GM23338 (cell line): ENCODE measurements around the gene EFEMP1. TPM values are rescaled to one million over a fixed set of nuclear protein-coding genes. Genes with fewer than 3 reads are reported as not detected.

Experiments
- ATAC-seq: fragments of 200-7000 bp; cut with Tn5 transposase; 3 replicates; pipeline ENCODE4 v1.9.1; 2020
- DNase-seq: peaks from one replicate; pipeline ENCODE4 v3.0.0-alpha.2; 2015; ENCODE audit warnings: low spot score
- H2AFZ ChIP-seq: fragments of 200-600 bp; sonication (generic); 2 replicates; pipeline ENCODE4 v1.8.0; 2016; ENCODE audit warnings: antibody characterized with exemption, mild to moderate bottlenecking, moderate library complexity
- H3F3A ChIP-seq: fragments of 200-600 bp; sonication (generic); replicated peaks from 2 replicates; pipeline ENCODE4 v1.8.0; 2017; ENCODE audit warnings: antibody characterized with exemption, mixed run types, low read depth
- H3K27ac ChIP-seq: fragments of 200-600 bp; sonication (generic); 2 replicates; pipeline ENCODE4 v1.6.1; 2016; ENCODE audit warnings: low read depth
- H3K27me3 ChIP-seq: fragments of 200-600 bp; sonication (generic); 2 replicates; pipeline ENCODE4 v1.8.0; 2016; ENCODE audit warnings: mild to moderate bottlenecking, mixed run types, moderate library complexity; ENCODE audit not compliant: insufficient read depth
- H3K36me3 ChIP-seq: fragments of 200-600 bp; sonication (generic); 2 replicates; pipeline ENCODE4 v1.8.0; 2016; ENCODE audit warnings: mild to moderate bottlenecking; ENCODE audit not compliant: insufficient read depth
- H3K4me1 ChIP-seq: fragments of 200-600 bp; sonication (generic); 2 replicates; pipeline ENCODE4 v1.8.0; 2016; ENCODE audit warnings: mild to moderate bottlenecking, moderate library complexity; ENCODE audit not compliant: insufficient read depth
- H3K4me2 ChIP-seq: fragments of 200-600 bp; sonication (generic); 2 replicates; pipeline ENCODE4 v1.7.1; 2017; ENCODE audit warnings: mixed run types
- H3K4me3 ChIP-seq: fragments of 200-600 bp; sonication (generic); 2 replicates; pipeline ENCODE4 v1.6.1; 2016; ENCODE audit warnings: mixed run types
- H3K79me2 ChIP-seq: fragments of 200-600 bp; sonication (generic); replicated peaks from 2 replicates; pipeline ENCODE4 v1.8.0; 2017; ENCODE audit warnings: mild to moderate bottlenecking; ENCODE audit not compliant: insufficient read depth
- H3K9me2 ChIP-seq: fragments of 200-600 bp; sonication (generic); 2 replicates; pipeline ENCODE4 v1.8.0; 2017; ENCODE audit not compliant: insufficient read depth
- H4K20me1 ChIP-seq: fragments of 200-600 bp; sonication (generic); replicated peaks from 2 replicates; pipeline ENCODE4 v1.8.0; 2017; ENCODE audit warnings: mild to moderate bottlenecking; ENCODE audit not compliant: insufficient read depth
- H3K27ac Mint-ChIP-seq: 2 replicates; pipeline ENCODE4 v1.8.0; 2020; ENCODE audit warnings: inconsistent platforms, mild to moderate bottlenecking, moderate library complexity, mixed read lengths
- H3K27me3 Mint-ChIP-seq: 3 replicates; pipeline ENCODE4 v1.8.0; 2022; ENCODE audit warnings: low read depth, mild to moderate bottlenecking, moderate library complexity, mixed read lengths, inconsistent platforms; ENCODE audit not compliant: insufficient read depth, poor library complexity
- H3K36me3 Mint-ChIP-seq: 3 replicates; pipeline ENCODE4 v1.8.0; 2021; ENCODE audit warnings: low read depth, mild to moderate bottlenecking, inconsistent platforms, moderate library complexity, mixed read lengths
- H3K4me1 Mint-ChIP-seq: 3 replicates; pipeline ENCODE4 v1.8.0; 2020; ENCODE audit warnings: mild to moderate bottlenecking, inconsistent platforms, mixed read lengths
- H3K4me3 Mint-ChIP-seq: 3 replicates; pipeline ENCODE4 v1.8.0; 2021; ENCODE audit warnings: moderate library complexity, mild to moderate bottlenecking, inconsistent platforms, mixed read lengths
- H3K9me3 Mint-ChIP-seq: 3 replicates; pipeline ENCODE4 v1.8.0; 2020; ENCODE audit warnings: moderate library complexity, mild to moderate bottlenecking, inconsistent platforms, mixed read lengths
- CREB1 ChIP-seq: fragments of 250-450 bp; sonication (Bioruptor Pico); IDR thresholded peaks from 2 replicates; pipeline ENCODE4 v1.5.0; 2020; ENCODE audit warnings: low read depth, mild to moderate bottlenecking, moderate library complexity
- EZH2 ChIP-seq: fragments of 200-600 bp; sonication (generic); IDR thresholded peaks from one replicate; pipeline ENCODE4 v1.8.0; 2017; ENCODE audit warnings: antibody characterized with exemption, mild to moderate bottlenecking, low read depth; ENCODE audit not compliant: unreplicated experiment
- EZH2phosphoT487 ChIP-seq: fragments of 200-600 bp; sonication (generic); IDR thresholded peaks from one replicate; pipeline ENCODE4 v1.8.1; 2018; ENCODE audit warnings: antibody characterized with exemption; ENCODE audit not compliant: unreplicated experiment
- JUNB ChIP-seq: IDR thresholded peaks from one replicate; pipeline ENCODE4 v1.6.1; 2016; ENCODE audit warnings: antibody characterized with exemption; ENCODE audit not compliant: unreplicated experiment
- NANOG ChIP-seq: IDR thresholded peaks from 2 replicates; pipeline ENCODE4 v1.6.1; 2016; ENCODE audit warnings: antibody characterized with exemption, borderline replicate concordance
- POLR2AphosphoS5 ChIP-seq: IDR thresholded peaks from 2 replicates; pipeline ENCODE4 v1.6.1; 2016; ENCODE audit warnings: antibody characterized with exemption, low read depth
- STAT1 ChIP-seq: IDR thresholded peaks from one replicate; pipeline ENCODE4 v1.6.1; 2016; ENCODE audit warnings: antibody characterized with exemption; ENCODE audit not compliant: unreplicated experiment
- ZNF114 ChIP-seq: fragments of 250-450 bp; sonication (Bioruptor Pico); IDR thresholded peaks from 2 replicates; pipeline ENCODE4 v1.5.0; 2020; ENCODE audit warnings: mild to moderate bottlenecking, moderate library complexity
- ZNF331 ChIP-seq: fragments of 250-450 bp; sonication (Bioruptor Pico); IDR thresholded peaks from 2 replicates; pipeline ENCODE4 v1.5.0; 2020; ENCODE audit warnings: low read depth, mild to moderate bottlenecking, moderate library complexity
- polyA plus RNA-seq: library from polyadenylated mRNA; unstranded; fragments of >200 nt; fragmentation: Nextera tagmentation; extraction: Ambion mirVana; gene quantifications from 2 replicates; pipeline ENCODE4 v1.2.1, GENCODE V29; 2016
- total RNA-seq: library from RNA; depleted of rRNA; stranded (reverse); fragments of >200 nt; shearing (Covaris generic); gene quantifications from 2 replicates; pipeline ENCODE4 v1.2.3, GENCODE V29; 2014
- TF ChIP-seq, protein P1 (sequence below), 2 experiments: fragments of 200-600 bp in 1 of 2; sonication (generic) in 1 of 2; conservative IDR thresholded peaks; 2 replicates each; pipeline versions ENCODE4 v1.5.1 to v1.6.1; 2016 to 2017; ENCODE audit warnings: antibody characterized with exemption in 2 of 2, low read depth in 2 of 2, mild to moderate bottlenecking in 2 of 2, moderate library complexity in 1 of 2
- TF ChIP-seq, protein P2 (sequence below): IDR thresholded peaks from 2 replicates; pipeline ENCODE4 v1.6.1; 2016; ENCODE audit warnings: antibody characterized with exemption
- TF ChIP-seq, protein P3 (sequence below): IDR thresholded peaks from one replicate; pipeline ENCODE4 v1.6.1; 2018; ENCODE audit warnings: antibody characterized with exemption; ENCODE audit not compliant: unreplicated experiment

EFEMP1 gene
- total and polyA plus RNA-seq, 2 experiments from 2014 or later: 12.6 to 22.5 TPM

DNA sequence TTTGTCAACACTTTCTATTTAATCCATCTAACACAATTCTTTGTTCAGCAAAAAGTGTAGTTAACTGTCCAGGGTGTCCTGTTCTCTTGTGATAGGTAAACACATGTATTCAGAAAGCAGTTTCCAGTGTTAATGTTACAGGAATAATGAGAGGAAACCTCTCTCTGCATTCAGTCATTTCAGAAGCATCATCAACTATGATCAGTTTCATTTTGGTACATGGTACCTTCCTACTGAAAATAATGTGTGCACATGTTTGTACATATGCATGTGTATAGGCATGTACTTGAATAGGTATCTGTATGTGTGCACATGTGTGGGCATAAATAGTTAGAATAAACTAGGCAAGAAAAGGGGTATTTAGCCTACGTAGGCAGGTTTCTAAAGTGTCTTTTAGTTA is 16.6 kb downstream of the EFEMP1 start (continued):
- TF ChIP-seq, protein P1, sequence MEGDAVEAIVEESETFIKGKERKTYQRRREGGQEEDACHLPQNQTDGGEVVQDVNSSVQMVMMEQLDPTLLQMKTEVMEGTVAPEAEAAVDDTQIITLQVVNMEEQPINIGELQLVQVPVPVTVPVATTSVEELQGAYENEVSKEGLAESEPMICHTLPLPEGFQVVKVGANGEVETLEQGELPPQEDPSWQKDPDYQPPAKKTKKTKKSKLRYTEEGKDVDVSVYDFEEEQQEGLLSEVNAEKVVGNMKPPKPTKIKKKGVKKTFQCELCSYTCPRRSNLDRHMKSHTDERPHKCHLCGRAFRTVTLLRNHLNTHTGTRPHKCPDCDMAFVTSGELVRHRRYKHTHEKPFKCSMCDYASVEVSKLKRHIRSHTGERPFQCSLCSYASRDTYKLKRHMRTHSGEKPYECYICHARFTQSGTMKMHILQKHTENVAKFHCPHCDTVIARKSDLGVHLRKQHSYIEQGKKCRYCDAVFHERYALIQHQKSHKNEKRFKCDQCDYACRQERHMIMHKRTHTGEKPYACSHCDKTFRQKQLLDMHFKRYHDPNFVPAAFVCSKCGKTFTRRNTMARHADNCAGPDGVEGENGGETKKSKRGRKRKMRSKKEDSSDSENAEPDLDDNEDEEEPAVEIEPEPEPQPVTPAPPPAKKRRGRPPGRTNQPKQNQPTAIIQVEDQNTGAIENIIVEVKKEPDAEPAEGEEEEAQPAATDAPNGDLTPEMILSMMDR (conservative IDR thresholded peaks at IDR 0.05; ENCODE audit: low read depth in 2 of 2): no peak
- TF ChIP-seq, protein P2, sequence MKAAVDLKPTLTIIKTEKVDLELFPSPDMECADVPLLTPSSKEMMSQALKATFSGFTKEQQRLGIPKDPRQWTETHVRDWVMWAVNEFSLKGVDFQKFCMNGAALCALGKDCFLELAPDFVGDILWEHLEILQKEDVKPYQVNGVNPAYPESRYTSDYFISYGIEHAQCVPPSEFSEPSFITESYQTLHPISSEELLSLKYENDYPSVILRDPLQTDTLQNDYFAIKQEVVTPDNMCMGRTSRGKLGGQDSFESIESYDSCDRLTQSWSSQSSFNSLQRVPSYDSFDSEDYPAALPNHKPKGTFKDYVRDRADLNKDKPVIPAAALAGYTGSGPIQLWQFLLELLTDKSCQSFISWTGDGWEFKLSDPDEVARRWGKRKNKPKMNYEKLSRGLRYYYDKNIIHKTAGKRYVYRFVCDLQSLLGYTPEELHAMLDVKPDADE: no peak
- TF ChIP-seq JUNB (no peak), EZH2 (no peak), POLR2AphosphoS5 (no peak)

DNA sequence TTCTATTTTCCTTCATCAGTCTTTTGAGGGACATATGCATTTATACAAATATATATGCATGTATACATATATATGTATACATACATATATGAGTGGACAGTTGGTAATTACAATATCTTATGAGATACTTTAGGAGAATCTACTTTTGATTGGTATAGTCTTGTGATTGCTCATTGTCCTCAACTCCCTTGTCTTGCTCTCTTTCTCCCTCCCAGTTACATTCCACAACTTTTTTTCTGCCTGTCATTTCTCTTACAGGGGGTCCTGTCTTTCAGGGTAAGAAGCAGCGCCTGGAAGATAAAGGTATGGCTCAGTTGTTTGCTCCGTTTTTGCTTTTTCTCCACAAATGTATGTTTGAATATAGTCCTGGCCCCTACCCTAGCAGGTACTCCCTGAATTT is 19.9 kb downstream of the EFEMP1 start:
- no peaks in the 10 kb centered on the region for H3K27me3 ChIP-seq
- Mint-ChIP-seq H3K4me3 (no peak overlapping the region), H3K4me1 (peaks cover 2% of the 10 kb centered on the region; the same call in 2 of the 3 replicates), H3K27ac (no peak overlapping the region), H3K36me3 (peaks cover 4% of the 10 kb centered on the region; the same call in 2 of the 3 replicates), H3K9me3 (peaks cover 3% of the 10 kb centered on the region; the same call in 1 of the 3 replicates), H3K27me3 (peaks cover 2% of the 10 kb centered on the region)
- no peaks in the 10 kb centered on the region; the same call in 1 of the 2 replicates for H3K9me2 ChIP-seq
- no peaks in the 10 kb centered on the region for H3K79me2 ChIP-seq
- H3K4me2 ChIP-seq: no peak overlapping the region
- H3K27ac ChIP-seq: no peak overlapping the region
- H4K20me1 ChIP-seq: no peaks in the 10 kb centered on the region
- H3K4me1 ChIP-seq: no peaks in the 10 kb centered on the region
- H3K4me3 ChIP-seq: no peak overlapping the region
- H3K36me3 ChIP-seq: no peaks in the 10 kb centered on the region
- DNase-seq (no peak), ATAC-seq (no peak)
- no peaks in the 10 kb centered on the region for H3F3A ChIP-seq
- H2AFZ ChIP-seq: no peak overlapping the region
- TF ChIP-seq STAT1 (no peak), ZNF114 (CRISPR knock-in tag) (no peak), POLR2AphosphoS5 (no peak), ZNF331 (CRISPR knock-in tag) (no peak), EZH2 (no peak), CREB1 (CRISPR knock-in tag) (no peak), EZH2phosphoT487 (no peak), JUNB (no peak), NANOG (no peak)
- TF ChIP-seq, protein P1 (conservative IDR thresholded peaks at IDR 0.05; ENCODE audit: low read depth in 2 of 2): no peak
- TF ChIP-seq, protein P3, sequence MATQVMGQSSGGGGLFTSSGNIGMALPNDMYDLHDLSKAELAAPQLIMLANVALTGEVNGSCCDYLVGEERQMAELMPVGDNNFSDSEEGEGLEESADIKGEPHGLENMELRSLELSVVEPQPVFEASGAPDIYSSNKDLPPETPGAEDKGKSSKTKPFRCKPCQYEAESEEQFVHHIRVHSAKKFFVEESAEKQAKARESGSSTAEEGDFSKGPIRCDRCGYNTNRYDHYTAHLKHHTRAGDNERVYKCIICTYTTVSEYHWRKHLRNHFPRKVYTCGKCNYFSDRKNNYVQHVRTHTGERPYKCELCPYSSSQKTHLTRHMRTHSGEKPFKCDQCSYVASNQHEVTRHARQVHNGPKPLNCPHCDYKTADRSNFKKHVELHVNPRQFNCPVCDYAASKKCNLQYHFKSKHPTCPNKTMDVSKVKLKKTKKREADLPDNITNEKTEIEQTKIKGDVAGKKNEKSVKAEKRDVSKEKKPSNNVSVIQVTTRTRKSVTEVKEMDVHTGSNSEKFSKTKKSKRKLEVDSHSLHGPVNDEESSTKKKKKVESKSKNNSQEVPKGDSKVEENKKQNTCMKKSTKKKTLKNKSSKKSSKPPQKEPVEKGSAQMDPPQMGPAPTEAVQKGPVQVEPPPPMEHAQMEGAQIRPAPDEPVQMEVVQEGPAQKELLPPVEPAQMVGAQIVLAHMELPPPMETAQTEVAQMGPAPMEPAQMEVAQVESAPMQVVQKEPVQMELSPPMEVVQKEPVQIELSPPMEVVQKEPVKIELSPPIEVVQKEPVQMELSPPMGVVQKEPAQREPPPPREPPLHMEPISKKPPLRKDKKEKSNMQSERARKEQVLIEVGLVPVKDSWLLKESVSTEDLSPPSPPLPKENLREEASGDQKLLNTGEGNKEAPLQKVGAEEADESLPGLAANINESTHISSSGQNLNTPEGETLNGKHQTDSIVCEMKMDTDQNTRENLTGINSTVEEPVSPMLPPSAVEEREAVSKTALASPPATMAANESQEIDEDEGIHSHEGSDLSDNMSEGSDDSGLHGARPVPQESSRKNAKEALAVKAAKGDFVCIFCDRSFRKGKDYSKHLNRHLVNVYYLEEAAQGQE: no peak
- TF ChIP-seq, protein P2: no peak
